Suppressor macrophage treated with lipopolysaccharide for 1 hour (primary cell): ENCODE data around the gene LEMD2.
A peak's percentile ranks its signal among the peaks of the same experiment; 100 is the strongest.

ENCODE experiments used
- DNase-seq, 3 donors: peaks; one replicate each; pipeline ENCODE4 v3.0.0-alpha.2; 2020 to 2022

Gene LEMD2

GRCh38 chr6:33772082-33772830 is 16.7 kb downstream of the LEMD2 start:
- DNase-seq, result no peak

GRCh38 chr6:33771146-33772081 is 17.5 kb downstream of the LEMD2 start:
- DNase-seq, result peak; percentile 74 to 90 (median 81)

- no peak for DNase-seq
Observed at GRCh38 chr6:33770833-33771145, 18.1 kb downstream of the LEMD2 start.

GRCh38 chr6:33770124-33770832 is 18.7 kb downstream of the LEMD2 start:
- no peak for DNase-seq

- no peak for DNase-seq
Observed at GRCh38 chr6:33769248-33769821, 19.6 kb downstream of the LEMD2 start.

GRCh38 chr6:33768644-33769120 is 20.2 kb downstream of the LEMD2 start:
- peak; percentile 77 to 91 (median 87) for DNase-seq

GRCh38 chr6:33766921-33767907 is 21.7 kb downstream of the LEMD2 start:
- no peak for DNase-seq

GRCh38 chr6:33765368-33765767 is 23.6 kb downstream of the LEMD2 start:
- no peak for DNase-seq

- DNase-seq, result no peak
Observed at GRCh38 chr6:33764036-33764435, 24.9 kb downstream of the LEMD2 start.

- no peak for DNase-seq
Observed at GRCh38 chr6:33763483-33763882, 25.4 kb downstream of the LEMD2 start.

GRCh38 chr6:33762713-33763112 is 26.2 kb downstream of the LEMD2 start:
- DNase-seq, result no peak

GRCh38 chr6:33761922-33762629 is 26.9 kb downstream of the LEMD2 start:
- peak; percentile 54 to 82 (median 57) for DNase-seq

GRCh38 chr6:33761581-33761921 is 27.4 kb downstream of the LEMD2 start:
- no peak for DNase-seq

GRCh38 chr6:33759887-33760629 is 28.9 kb downstream of the LEMD2 start:
- no peak for DNase-seq

- DNase-seq, result no peak
Observed at GRCh38 chr6:33758815-33759216, 30.1 kb downstream of the LEMD2 start.

- DNase-seq, result no peak
Observed at GRCh38 chr6:33757906-33758305, 31.0 kb downstream of the LEMD2 start.

GRCh38 chr6:33757113-33757512 is 31.8 kb downstream of the LEMD2 start:
- no peak for DNase-seq

GRCh38 chr6:33756211-33756954 is 32.5 kb downstream of the LEMD2 start:
- no peak for DNase-seq

GRCh38 chr6:33755070-33755869 is 33.7 kb downstream of the LEMD2 start:
- DNase-seq, result no peak
